Dermis microvascular lymphatic vessel endothelial cell (primary cell): ENCODE results near the gene PYGM. TPM values are rescaled to one million over a fixed set of nuclear protein-coding genes. Genes with fewer than 3 reads are reported as not detected.

Experiments
- DNase-seq, 2 donors: peaks; one replicate each; pipeline versions ENCODE4 v3.0.0 to v3.0.0-alpha.2; 2010; ENCODE audit warnings: low read depth in 2 of 2
- total RNA-seq: library from RNA; depleted of rRNA; stranded (reverse); fragments of >200 nt; gene quantifications from 2 replicates; pipeline ENCODE4 v1.2.1, GENCODE V29; 2014

PYGM gene
- total RNA-seq, 1 donor from 2014 or later: 0.13 TPM

GRCh38 chr11:64767344-64768299 is 7.8 kb upstream of the PYGM start:
- DNase-seq: peak in 1 of 2 donors; percentile 75

- no peak for DNase-seq
Measured at GRCh38 chr11:64766881-64767280, 7.1 kb upstream of the PYGM start.

- no peak for DNase-seq
Measured at GRCh38 chr11:64765851-64766665, 6.3 kb upstream of the PYGM start.

GRCh38 chr11:64765291-64765850 is 5.6 kb upstream of the PYGM start:
- no peak for DNase-seq

- DNase-seq: no peak
Measured at GRCh38 chr11:64764753-64765152, 5.0 kb upstream of the PYGM start.

- DNase-seq: no peak
Measured at GRCh38 chr11:64764040-64764611, 4.4 kb upstream of the PYGM start.

GRCh38 chr11:64763526-64764039 is 3.8 kb upstream of the PYGM start:
- no peak for DNase-seq

GRCh38 chr11:64762674-64763525 is 3.1 kb upstream of the PYGM start:
- DNase-seq: peak in 1 of 2 donors; percentile 61

- no peak for DNase-seq
Measured at GRCh38 chr11:64762277-64762673, 2.5 kb upstream of the PYGM start.

- no peak for DNase-seq
Measured at GRCh38 chr11:64760759-64761420, 1.1 kb upstream of the PYGM start.

- DNase-seq: no peak
Measured at GRCh38 chr11:64759131-64759721, 548 bp downstream of the PYGM start.

GRCh38 chr11:64758330-64759079 is 1.3 kb downstream of the PYGM start:
- DNase-seq: no peak

- DNase-seq: no peak
Measured at GRCh38 chr11:64757549-64758329, 2.0 kb downstream of the PYGM start.

- DNase-seq: no peak
Measured at GRCh38 chr11:64755681-64756361, 4.0 kb downstream of the PYGM start.

- DNase-seq: no peak
Measured at GRCh38 chr11:64754919-64755662, 4.7 kb downstream of the PYGM start.

GRCh38 chr11:64754124-64754918 is 5.5 kb downstream of the PYGM start:
- no peak for DNase-seq
